ENCODE results near the gene GNAI3.

GNAI3 gene

GRCh38 chr1:109543988-109544735 is 4.3 kb upstream of the GNAI3 start:
- no peak overlapping the region for H3K4me3 ChIP-seq (ENCODE audit: low read depth, low read length)
- DNase-seq (ENCODE audit: low read depth) = no peak
- TF ChIP-seq POLR2A (IDR thresholded peaks at IDR 0.05; ENCODE audit: extremely low read depth, insufficient read length) = no peak
- no peak for TF ChIP-seq CTCF (IDR thresholded peaks at IDR 0.05; ENCODE audit: low read depth, low read length)
- no peak for TF ChIP-seq MYC (IDR thresholded peaks at IDR 0.05; ENCODE audit: low read depth, low read length)
- TF ChIP-seq MAX (IDR thresholded peaks at IDR 0.05; ENCODE audit: low read depth, low read length) = no peak

GRCh38 chr1:109546311-109547109 is 1.9 kb upstream of the GNAI3 start:
- DNase-seq (ENCODE audit: low read depth) = peak; percentile 88
- H3K4me3 ChIP-seq (ENCODE audit: low read depth, low read length) = peak overlapping the region; percentile 95
- TF ChIP-seq CTCF (IDR thresholded peaks at IDR 0.05; ENCODE audit: low read depth, low read length) = peak; percentile 67
- TF ChIP-seq POLR2A (IDR thresholded peaks at IDR 0.05; ENCODE audit: extremely low read depth, insufficient read length) = no peak
- TF ChIP-seq MYC (IDR thresholded peaks at IDR 0.05; ENCODE audit: low read depth, low read length) = no peak
- peak; percentile 16; the same call in 1 of the 2 replicates for TF ChIP-seq MAX (IDR thresholded peaks at IDR 0.05; ENCODE audit: low read depth, low read length)

- TF ChIP-seq MYC (IDR thresholded peaks at IDR 0.05; ENCODE audit: low read depth, low read length) (no peak), MAX (IDR thresholded peaks at IDR 0.05; ENCODE audit: low read depth, low read length) (no peak), CTCF (IDR thresholded peaks at IDR 0.05; ENCODE audit: low read depth, low read length) (no peak), POLR2A (IDR thresholded peaks at IDR 0.05; ENCODE audit: extremely low read depth, insufficient read length) (no peak)
- peak; percentile 46 for DNase-seq (ENCODE audit: low read depth)
- peak overlapping the region; percentile 95 for H3K4me3 ChIP-seq (ENCODE audit: low read depth, low read length)
Observed at GRCh38 chr1:109547463-109548320, 723 bp upstream of the GNAI3 start.

GRCh38 chr1:109556563-109556962 is 8.1 kb downstream of the GNAI3 start:
- no peak for TF ChIP-seq MAX (IDR thresholded peaks at IDR 0.05; ENCODE audit: low read depth, low read length)
- no peak for TF ChIP-seq POLR2A (IDR thresholded peaks at IDR 0.05; ENCODE audit: extremely low read depth, insufficient read length)
- TF ChIP-seq MYC (IDR thresholded peaks at IDR 0.05; ENCODE audit: low read depth, low read length) = no peak
- TF ChIP-seq CTCF (IDR thresholded peaks at IDR 0.05; ENCODE audit: low read depth, low read length) = no peak
- no peak overlapping the region for H3K4me3 ChIP-seq (ENCODE audit: low read depth, low read length)
- DNase-seq (ENCODE audit: low read depth) = no peak

- TF ChIP-seq MYC (IDR thresholded peaks at IDR 0.05; ENCODE audit: low read depth, low read length) = no peak
- no peak for TF ChIP-seq MAX (IDR thresholded peaks at IDR 0.05; ENCODE audit: low read depth, low read length)
- no peak for TF ChIP-seq CTCF (IDR thresholded peaks at IDR 0.05; ENCODE audit: low read depth, low read length)
- no peak for TF ChIP-seq POLR2A (IDR thresholded peaks at IDR 0.05; ENCODE audit: extremely low read depth, insufficient read length)
- H3K4me3 ChIP-seq (ENCODE audit: low read depth, low read length) = no peak overlapping the region
- no peak for DNase-seq (ENCODE audit: low read depth)
Observed at GRCh38 chr1:109557520-109557919, 9.1 kb downstream of the GNAI3 start.
